Stimulated activated naive CD8-positive, alpha-beta T cell treated with anti-CD3 and anti-CD28 coated beads, Interleukin-15, Interleukin-2, amounts not matched to agents 100 ng/mL and 50 ng/mL, for 24 hours (primary cell): ENCODE measurements around the gene RNU6-1.

Experiments
- H3K27ac Mint-ChIP-seq: one replicate; pipeline ENCODE4 v1.8.0; 2021; ENCODE audit warnings: mild to moderate bottlenecking, mixed read lengths
- H3K27me3 Mint-ChIP-seq: one replicate; pipeline ENCODE4 v1.8.0; 2021; ENCODE audit warnings: mixed read lengths
- H3K36me3 Mint-ChIP-seq: one replicate; pipeline ENCODE4 v1.8.0; 2021; ENCODE audit warnings: low read depth, mixed read lengths
- H3K4me1 Mint-ChIP-seq: one replicate; pipeline ENCODE4 v1.8.0; 2021; ENCODE audit warnings: low read depth, mixed read lengths
- H3K4me3 Mint-ChIP-seq: one replicate; pipeline ENCODE4 v1.8.0; 2021; ENCODE audit warnings: mild to moderate bottlenecking, mixed read lengths
- H3K9me3 Mint-ChIP-seq: one replicate; pipeline ENCODE4 v1.8.0; 2021; ENCODE audit warnings: mixed read lengths

RNU6-1 gene

DNA sequence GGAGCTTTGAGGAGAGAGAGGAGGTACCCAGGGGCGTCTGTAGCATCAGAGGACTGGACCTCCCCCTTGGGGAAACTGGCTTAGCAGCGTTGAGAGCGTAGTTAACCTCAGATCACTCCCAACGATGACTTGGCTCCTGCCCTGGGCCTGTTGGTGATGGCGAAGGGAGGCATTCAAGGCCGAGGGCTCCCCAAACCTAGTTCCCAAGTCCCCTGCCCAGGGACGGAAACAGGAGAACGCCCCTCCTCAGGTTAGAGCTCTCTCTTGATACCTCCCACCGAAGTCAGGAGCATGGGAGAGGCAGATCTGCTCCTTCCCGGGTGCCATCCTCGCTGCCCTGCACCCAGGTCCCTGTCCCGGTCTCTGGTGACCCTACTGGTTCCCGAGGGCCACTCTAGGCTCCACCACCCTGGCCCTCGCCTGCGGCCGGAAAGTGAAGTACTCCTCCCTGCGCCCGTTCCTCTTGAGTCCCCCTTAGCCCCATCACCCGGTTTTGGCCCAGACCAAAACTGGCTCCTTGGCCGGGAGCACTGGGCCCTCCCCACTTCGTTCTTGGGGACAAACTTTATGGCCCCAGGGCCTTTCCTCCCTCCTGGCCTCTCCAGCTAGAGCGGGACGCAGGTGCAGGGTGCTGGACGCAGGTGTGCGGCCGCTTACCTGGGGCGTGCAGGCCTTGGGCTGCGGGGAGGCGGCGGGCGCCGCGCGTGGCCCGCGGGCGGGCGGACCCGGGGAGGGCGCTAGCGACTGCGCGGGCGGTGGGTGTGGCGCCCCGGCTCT lies 17.1 kb downstream of the RNU6-1 start:
- Mint-ChIP-seq H3K27ac (no peak overlapping the region), H3K4me3 (peak overlapping the region; percentile 35), H3K9me3 (no peaks in the 10 kb centered on the region), H3K4me1 (peaks cover 44% of the 10 kb centered on the region), H3K27me3 (peaks cover 75% of the 10 kb centered on the region), H3K36me3 (no peaks in the 10 kb centered on the region)

- Mint-ChIP-seq H3K36me3 (no peaks in the 10 kb centered on the region), H3K4me3 (peak overlapping the region; percentile 26), H3K4me1 (peaks cover 44% of the 10 kb centered on the region), H3K9me3 (no peaks in the 10 kb centered on the region), H3K27me3 (peaks cover 80% of the 10 kb centered on the region), H3K27ac (no peak overlapping the region)
These were observed 17.9 kb downstream of the RNU6-1 start for GRCh38 chr15:67821784-67822440.

DNA sequence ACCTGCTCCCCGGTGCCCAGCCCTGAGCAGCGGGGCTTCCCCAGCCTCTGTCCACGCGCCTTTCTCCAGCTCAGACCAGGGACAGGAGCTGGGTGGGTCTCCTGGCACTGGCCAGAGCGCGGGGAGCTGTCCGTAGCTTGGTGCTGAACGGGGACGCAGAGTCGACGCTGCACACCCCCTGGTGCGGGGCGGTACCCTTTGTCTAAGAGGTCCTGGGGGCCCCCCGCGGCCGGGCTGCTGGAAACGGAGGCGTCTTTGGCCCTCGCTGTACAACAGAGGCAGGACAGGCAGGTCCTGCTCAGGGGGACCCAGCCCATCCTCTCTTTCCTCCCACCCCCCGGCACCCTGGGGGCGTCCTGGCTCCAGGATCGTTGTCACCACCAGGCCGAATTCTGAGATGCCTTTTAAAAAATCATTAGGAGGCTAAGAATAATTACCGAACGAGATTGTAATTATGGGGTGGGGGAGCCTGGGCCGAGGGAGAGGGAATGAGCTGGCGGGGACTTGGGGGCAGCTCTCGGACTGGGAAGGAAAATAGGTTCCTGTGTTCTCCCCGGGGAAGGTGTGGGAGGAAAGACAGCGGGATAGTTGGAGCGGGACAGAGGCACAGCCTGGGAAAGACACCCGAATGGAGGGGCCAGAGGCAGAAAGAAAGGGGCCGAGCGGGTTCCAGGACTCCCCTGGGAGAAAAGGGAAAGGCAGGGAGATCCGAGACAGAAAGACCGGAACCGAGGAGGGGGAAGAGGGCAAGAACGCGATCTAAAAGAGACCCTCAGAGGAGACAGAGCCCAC lies 18.7 kb downstream of the RNU6-1 start:
- no peaks in the 10 kb centered on the region for H3K9me3 Mint-ChIP-seq
- H3K4me1 Mint-ChIP-seq: peaks cover 41% of the 10 kb centered on the region
- H3K36me3 Mint-ChIP-seq: no peaks in the 10 kb centered on the region
- H3K4me3 Mint-ChIP-seq: no peak overlapping the region
- peaks cover 84% of the 10 kb centered on the region for H3K27me3 Mint-ChIP-seq
- H3K27ac Mint-ChIP-seq: no peak overlapping the region

GRCh38 chr15:67820122-67820991 lies 19.5 kb downstream of the RNU6-1 start:
- peaks cover 35% of the 10 kb centered on the region for H3K4me1 Mint-ChIP-seq
- H3K4me3 Mint-ChIP-seq: no peak overlapping the region
- H3K9me3 Mint-ChIP-seq: no peaks in the 10 kb centered on the region
- no peak overlapping the region for H3K27ac Mint-ChIP-seq
- peaks cover 79% of the 10 kb centered on the region for H3K27me3 Mint-ChIP-seq
- H3K36me3 Mint-ChIP-seq: no peaks in the 10 kb centered on the region

GRCh38 chr15:67819636-67820035 lies 20.2 kb downstream of the RNU6-1 start:
- Mint-ChIP-seq H3K9me3 (no peaks in the 10 kb centered on the region), H3K4me1 (peaks cover 33% of the 10 kb centered on the region), H3K4me3 (no peak overlapping the region), H3K27ac (no peak overlapping the region), H3K27me3 (peaks cover 74% of the 10 kb centered on the region), H3K36me3 (no peaks in the 10 kb centered on the region)

- Mint-ChIP-seq H3K9me3 (no peaks in the 10 kb centered on the region), H3K36me3 (no peaks in the 10 kb centered on the region), H3K4me1 (peaks cover 24% of the 10 kb centered on the region), H3K4me3 (no peak overlapping the region), H3K27me3 (peaks cover 62% of the 10 kb centered on the region), H3K27ac (no peak overlapping the region)
These were observed 21.4 kb downstream of the RNU6-1 start for GRCh38 chr15:67818464-67818863.

- Mint-ChIP-seq H3K4me1 (peaks cover 11% of the 10 kb centered on the region), H3K4me3 (no peak overlapping the region), H3K36me3 (no peaks in the 10 kb centered on the region), H3K9me3 (no peaks in the 10 kb centered on the region), H3K27me3 (peaks cover 48% of the 10 kb centered on the region), H3K27ac (no peak overlapping the region)
These were observed 23.2 kb downstream of the RNU6-1 start for GRCh38 chr15:67816668-67817067.

GRCh38 chr15:67815036-67815592 lies 24.7 kb downstream of the RNU6-1 start:
- Mint-ChIP-seq H3K4me1 (no peaks in the 10 kb centered on the region), H3K36me3 (no peaks in the 10 kb centered on the region), H3K9me3 (no peaks in the 10 kb centered on the region), H3K27ac (no peak overlapping the region), H3K27me3 (peaks cover 33% of the 10 kb centered on the region), H3K4me3 (no peak overlapping the region)

DNA sequence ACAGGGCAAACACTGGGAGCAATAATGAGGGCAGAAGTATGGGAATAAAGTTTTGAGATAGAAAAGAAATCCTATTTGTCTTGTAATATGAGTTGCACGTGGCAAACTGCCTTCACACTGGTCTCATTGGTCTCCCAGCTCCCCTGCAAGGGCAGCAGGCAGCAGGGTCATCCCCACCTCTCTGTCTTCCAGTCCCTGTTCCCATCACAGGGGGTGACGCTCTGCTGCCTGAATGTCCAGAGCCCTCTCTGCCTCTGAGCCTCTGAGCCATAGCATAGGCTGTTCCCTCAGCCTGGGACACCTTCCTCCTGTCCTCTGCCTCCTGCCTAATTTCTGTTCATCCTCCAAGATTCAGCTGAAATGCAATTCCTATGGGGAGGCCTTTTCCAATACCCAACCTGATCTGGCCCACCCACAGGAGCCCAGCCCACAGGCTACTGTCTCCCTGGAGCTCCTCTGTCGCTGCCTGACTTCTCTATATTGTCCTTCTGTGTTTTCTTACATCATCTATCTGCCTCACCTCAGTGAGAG lies 26.7 kb downstream of the RNU6-1 start:
- peaks cover 5% of the 10 kb centered on the region for H3K36me3 Mint-ChIP-seq

DNA sequence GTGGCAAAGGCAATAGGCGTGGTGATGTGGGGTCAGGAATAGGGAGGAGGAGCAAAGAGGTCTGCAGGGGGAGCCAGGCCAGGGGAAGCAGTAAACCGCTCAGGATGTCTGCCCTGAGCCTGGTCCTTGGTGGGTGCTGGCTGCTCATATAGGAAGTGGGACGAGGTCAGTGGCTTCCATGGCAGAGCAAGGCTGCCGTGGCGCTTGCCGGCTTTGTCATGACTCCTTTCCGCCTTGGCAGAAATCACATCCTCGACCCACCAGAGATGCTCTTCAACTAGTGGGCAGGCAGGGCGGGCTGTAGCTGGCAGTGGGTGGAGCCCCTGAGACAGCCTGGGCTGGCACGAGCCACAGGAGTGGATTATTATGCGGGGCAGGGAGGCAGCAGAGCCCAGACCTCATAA lies 27.6 kb downstream of the RNU6-1 start:
- Mint-ChIP-seq H3K27ac (no peak overlapping the region), H3K4me1 (no peaks in the 10 kb centered on the region), H3K4me3 (no peak overlapping the region), H3K9me3 (no peaks in the 10 kb centered on the region), H3K36me3 (peaks cover 9% of the 10 kb centered on the region), H3K27me3 (peaks cover 13% of the 10 kb centered on the region)

More for the DNA sequence above, 26.7 kb downstream of the RNU6-1 start:
- Mint-ChIP-seq H3K4me3 (no peak overlapping the region), H3K27ac (no peak overlapping the region), H3K4me1 (no peaks in the 10 kb centered on the region), H3K27me3 (peaks cover 18% of the 10 kb centered on the region), H3K9me3 (no peaks in the 10 kb centered on the region)

GRCh38 chr15:67809866-67810265 lies 30.0 kb downstream of the RNU6-1 start:
- H3K27ac Mint-ChIP-seq: no peak overlapping the region
- H3K4me3 Mint-ChIP-seq: no peak overlapping the region
- H3K9me3 Mint-ChIP-seq: no peaks in the 10 kb centered on the region
- peaks cover 9% of the 10 kb centered on the region for H3K36me3 Mint-ChIP-seq
- no peaks in the 10 kb centered on the region for H3K4me1 Mint-ChIP-seq
- no peaks in the 10 kb centered on the region for H3K27me3 Mint-ChIP-seq

- H3K27me3 Mint-ChIP-seq: no peaks in the 10 kb centered on the region
- H3K4me1 Mint-ChIP-seq: no peaks in the 10 kb centered on the region
These were observed 30.4 kb downstream of the RNU6-1 start for GRCh38 chr15:67809441-67809840.

GRCh38 chr15:67808821-67809220 lies 31.0 kb downstream of the RNU6-1 start:
- Mint-ChIP-seq H3K36me3 (peaks cover 9% of the 10 kb centered on the region), H3K9me3 (no peaks in the 10 kb centered on the region), H3K4me1 (no peaks in the 10 kb centered on the region), H3K4me3 (no peak overlapping the region), H3K27ac (no peak overlapping the region), H3K27me3 (no peaks in the 10 kb centered on the region)

More at GRCh38 chr15:67809441-67809840, 30.4 kb downstream of the RNU6-1 start:
- no peak overlapping the region for H3K27ac Mint-ChIP-seq
- no peak overlapping the region for H3K4me3 Mint-ChIP-seq
- H3K36me3 Mint-ChIP-seq: peaks cover 9% of the 10 kb centered on the region
- H3K9me3 Mint-ChIP-seq: no peaks in the 10 kb centered on the region

DNA sequence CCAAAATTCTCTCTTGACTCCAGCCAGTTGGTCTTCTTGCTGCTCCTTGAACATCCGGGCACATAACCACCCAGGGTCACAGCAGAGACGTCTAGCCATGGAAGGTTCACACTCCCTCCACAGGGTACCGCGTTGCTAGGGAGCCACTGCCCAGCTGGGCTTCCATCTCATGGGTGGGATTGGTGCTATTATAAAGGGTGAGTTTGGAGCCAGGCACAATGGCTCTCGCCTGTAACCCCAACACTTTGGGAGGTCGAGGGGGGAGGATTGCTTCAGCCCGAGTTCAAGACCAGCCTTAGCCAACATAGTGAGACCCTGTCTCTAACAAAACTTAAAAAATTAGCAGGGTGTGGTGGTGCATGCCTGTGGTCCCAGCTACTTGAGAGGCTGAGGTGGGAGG lies 32.0 kb downstream of the RNU6-1 start:
- Mint-ChIP-seq H3K9me3 (no peaks in the 10 kb centered on the region), H3K36me3 (peaks cover 9% of the 10 kb centered on the region), H3K4me3 (no peak overlapping the region), H3K27me3 (no peaks in the 10 kb centered on the region), H3K4me1 (no peaks in the 10 kb centered on the region), H3K27ac (no peak overlapping the region)
